Measurements from ENCODE around the gene C13orf46. TPM values are rescaled to one million over a fixed set of nuclear protein-coding genes. Genes with fewer than 3 reads are reported as not detected.

C13orf46 gene
- total and polyA plus RNA-seq, 2 of the 8 experiments (the other 6 are each of a cell fraction or from before 2014, with no cell fraction given): 0.23 to 0.28 TPM

DNA sequence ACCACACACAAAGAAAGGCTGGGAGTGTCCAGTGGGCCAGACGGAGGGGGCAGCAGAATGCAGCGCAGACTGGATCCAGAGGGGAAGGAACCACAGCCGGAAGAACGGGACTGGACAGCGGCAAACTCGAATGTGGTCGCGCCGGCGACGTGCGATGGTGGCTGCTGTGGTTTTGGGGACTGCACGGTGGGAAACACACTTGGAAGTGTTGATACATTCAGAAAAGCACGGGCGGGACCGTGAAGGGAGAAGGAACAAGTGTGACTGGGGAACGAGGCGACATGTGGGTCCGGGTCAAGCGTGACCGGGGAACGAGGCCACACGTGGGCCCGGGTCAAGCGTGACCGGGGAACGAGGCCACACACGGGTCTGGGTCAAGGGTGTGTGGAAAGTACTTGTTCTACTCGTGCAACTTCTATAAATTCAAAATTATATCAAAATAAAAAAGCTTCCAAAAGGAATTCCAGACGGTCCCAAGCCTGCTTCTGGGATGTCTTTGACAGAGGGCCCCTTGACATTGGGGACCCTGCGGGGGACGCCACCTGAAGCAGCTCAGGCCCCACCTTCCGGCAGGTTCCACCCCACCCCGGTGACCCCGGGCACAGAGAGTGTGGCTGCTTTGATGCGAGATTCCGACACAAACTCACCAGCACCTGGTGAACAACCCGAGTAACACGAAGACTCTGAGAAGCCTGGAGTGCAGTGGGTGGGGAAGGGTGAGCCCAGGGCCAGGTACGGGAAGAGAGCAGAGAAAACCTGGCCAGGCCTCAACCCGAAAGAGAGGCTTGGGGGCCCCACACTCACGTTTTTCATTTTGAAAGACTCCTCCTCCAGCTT lies 25.1 kb upstream of the C13orf46 start:
- Histone ChIP-seq H4K20me1 (replicated peaks in 1 of 2; ENCODE audit: control insufficient read depth in 1 of 2, insufficient read depth in 2 of 2, low read length in 2 of 2) (peaks cover 4 to 7% of the 10 kb centered on the region in 2 experiments), H3K4me3 (ENCODE audit: extremely low read depth in 1 of 4, insufficient read depth in 2 of 4, low read depth in 3 of 4, low read length in 4 of 4) (no peak overlapping the region), H2AFZ (ENCODE audit: low read length) (no peak overlapping the region), H4K8ac (ENCODE audit: extremely low read depth, insufficient read depth, low read length) (no peak overlapping the region), H3K4ac (replicated peaks; ENCODE audit: insufficient read length, low read depth, low read length) (no peak overlapping the region), H3K79me1 (ENCODE audit: low read depth, low read length) (no peaks in the 10 kb centered on the region), H4K91ac (replicated peaks; ENCODE audit: insufficient read length, low read length) (no peak overlapping the region), H3K23ac (ENCODE audit: insufficient read length) (no peak overlapping the region), H2BK20ac (ENCODE audit: low read length) (no peak overlapping the region), H3K14ac (ENCODE audit: insufficient read length) (no peak overlapping the region), H3K18ac (ENCODE audit: extremely low read depth, low read length) (no peak overlapping the region), H3K27ac (ENCODE audit: low read depth, low read length) (no peak overlapping the region), H3K23me2 (ENCODE audit: low read depth, low read length) (no peaks in the 10 kb centered on the region), H3K79me2 (ENCODE audit: control insufficient read depth in 1 of 2, insufficient read depth in 2 of 2, low read length in 2 of 2) (no peaks in the 10 kb centered on the region), H3K9me3 (ENCODE audit: insufficient read depth in 2 of 2, low read depth in 1 of 2, low read length in 1 of 2) (no peaks in the 10 kb centered on the region), H4K5ac (ENCODE audit: insufficient read length, low read depth, low read length) (no peak overlapping the region), H3K9ac (replicated peaks in 1 of 4; ENCODE audit: extremely low read depth in 1 of 4, low read depth in 3 of 4, low read length in 3 of 4) (no peak overlapping the region), H3K27me3 (replicated peaks in 1 of 4; ENCODE audit: control insufficient read depth in 3 of 4, extremely low read depth in 1 of 4, insufficient read depth in 3 of 4, low read length in 3 of 4) (no peaks in the 10 kb centered on the region), H2BK15ac (ENCODE audit: low read length) (no peak overlapping the region), H2AK5ac (ENCODE audit: low read depth, low read length) (no peak overlapping the region), H2BK12ac (ENCODE audit: low read depth, low read length) (no peak overlapping the region), H3K36me3 (ENCODE audit: control insufficient read depth in 2 of 4, insufficient read depth in 4 of 4, low read length in 3 of 4) (peaks cover 0 to 2% (median 0%) of the 10 kb centered on the region in 4 experiments; a peak in 1 of 8 replicates), H3K56ac (replicated peaks; ENCODE audit: insufficient read length, low read depth, low read length) (no peak overlapping the region), H3K4me1 (replicated peaks in 1 of 4; ENCODE audit: control insufficient read depth in 3 of 4, insufficient read depth in 4 of 4, low read length in 3 of 4) (no peaks in the 10 kb centered on the region; a peak in 1 of 7 replicates), H2BK120ac (replicated peaks; ENCODE audit: low read depth, low read length) (no peak overlapping the region), H3K4me2 (ENCODE audit: insufficient read depth in 1 of 2, low read depth in 2 of 2, low read length in 2 of 2) (no peak overlapping the region), H2BK5ac (ENCODE audit: low read depth, low read length) (no peak overlapping the region)
- POLR2A ChIA-PET (ENCODE audit: partially characterized antibody): no interaction called here
- no peak for FAIRE-seq
- WGBS, 2 experiments (ENCODE audit: extremely low coverage in 1 of 2, insufficient coverage in 1 of 2, insufficient read length in 1 of 2, insufficient replicate concordance in 2 of 2, low coverage in 1 of 2, low lambda C conversion rate in 2 of 2, missing lambda C conversion rate in 1 of 2): 89% methylated on average over 38 of the region's 42 CpGs; no CpG with 5 or more reads in 1 of the 2 experiments
- CTCF ChIA-PET (ENCODE audit: partially characterized antibody): no interaction called here
- DNase-seq (ENCODE audit: low read depth in 1 of 2, low spot score in 2 of 2): no peak
- TF ChIP-seq USF2 (IDR thresholded peaks at IDR 0.05; ENCODE audit: low read length) (no peak), CEBPB (IDR thresholded peaks at IDR 0.05; ENCODE audit: low read depth, low read length) (no peak), SAP30 (IDR thresholded peaks at IDR 0.05; ENCODE audit: insufficient read depth, insufficient replicate concordance, low read length) (no peak), SUZ12 (IDR thresholded peaks at IDR 0.05; ENCODE audit: low read length) (no peak), CHD2 (IDR thresholded peaks at IDR 0.05; ENCODE audit: low read length) (no peak), CTBP2 (IDR thresholded peaks at IDR 0.05; ENCODE audit: borderline replicate concordance, insufficient read depth, insufficient read length, low read length) (no peak), SP1 (IDR thresholded peaks at IDR 0.05; ENCODE audit: low read depth, low read length) (no peak), MAX (IDR thresholded peaks at IDR 0.05) (no peak), SIX5 (IDR thresholded peaks at IDR 0.05; ENCODE audit: low read depth, low read length) (no peak), JUND (IDR thresholded peaks at IDR 0.05; ENCODE audit: low read length) (no peak)

All from H1 (cell line).